OCI-LY1 (cell line): ENCODE results near the gene SEMA5A.

ENCODE experiments used
- H2AFZ ChIP-seq: fragments of 200-600 bp; sonication (generic), shearing (Covaris generic); 2 replicates; pipeline ENCODE4 v1.6.0; 2014; ENCODE audit warnings: antibody characterized with exemption, mild to moderate bottlenecking, low read length
- H3F3A ChIP-seq: fragments of 200-600 bp; sonication (generic), shearing (Covaris generic); 2 replicates; pipeline ENCODE4 v1.6.0; 2014; ENCODE audit warnings: mild to moderate bottlenecking, antibody characterized with exemption, low read length, moderate library complexity; ENCODE audit not compliant: insufficient read depth
- H3K27ac ChIP-seq: fragments of 200-600 bp; sonication (generic); 2 replicates; pipeline ENCODE4 v1.5.1; 2014; ENCODE audit warnings: low read length, mixed run types, mild to moderate bottlenecking, low read depth; ENCODE audit not compliant: poor library complexity, severe bottlenecking
- H3K27me3 ChIP-seq: fragments of 200-600 bp; sonication (generic); 2 replicates; pipeline ENCODE4 v1.6.0; 2014; ENCODE audit warnings: antibody characterized with exemption, mild to moderate bottlenecking, low read length, moderate library complexity; ENCODE audit not compliant: insufficient read depth
- H3K36me3 ChIP-seq: fragments of 200-600 bp; sonication (generic); 2 replicates; pipeline ENCODE4 v1.6.1; 2014; ENCODE audit warnings: mild to moderate bottlenecking, antibody characterized with exemption, low read length, moderate library complexity, mixed read lengths; ENCODE audit not compliant: insufficient read depth
- H3K4me1 ChIP-seq: fragments of 200-600 bp; sonication (generic); 2 replicates; pipeline ENCODE4 v1.5.1; 2014; ENCODE audit warnings: mild to moderate bottlenecking, low read length, moderate library complexity; ENCODE audit not compliant: insufficient read depth, severe bottlenecking
- H3K4me2 ChIP-seq: fragments of 200-600 bp; sonication (generic), shearing (Covaris generic); 2 replicates; pipeline ENCODE4 v1.6.1; 2014; ENCODE audit warnings: low read length
- H3K4me3 ChIP-seq: fragments of 200-600 bp; sonication (generic); 2 replicates; pipeline ENCODE4 v1.5.1; 2014; ENCODE audit warnings: low read length, low read depth, mild to moderate bottlenecking, mixed read lengths; ENCODE audit not compliant: poor library complexity, severe bottlenecking
- H3K79me2 ChIP-seq: fragments of 200-600 bp; shearing (Covaris generic); 2 replicates; pipeline ENCODE4 v1.6.1; 2016; ENCODE audit warnings: mixed run types, low read length, mixed read lengths; ENCODE audit not compliant: insufficient read depth
- H3K9ac ChIP-seq: fragments of 200-600 bp; sonication (generic), shearing (Covaris generic); 2 replicates; pipeline ENCODE4 v1.6.1; 2014; ENCODE audit warnings: mild to moderate bottlenecking, low read length, mixed read lengths
- H3K9me2 ChIP-seq: fragments of 200-600 bp; sonication (generic), shearing (Covaris generic); 2 replicates; pipeline ENCODE4 v1.6.1; 2014; ENCODE audit warnings: low read depth, mild to moderate bottlenecking, low read length, mixed read lengths
- H3K9me3 ChIP-seq: fragments of 200-600 bp; shearing (Covaris generic); 2 replicates; pipeline ENCODE4 v1.6.1; 2014; ENCODE audit warnings: low read length, mixed read lengths
- H4K20me1 ChIP-seq: fragments of 200-600 bp; sonication (generic), shearing (Covaris generic); 2 replicates; pipeline ENCODE4 v1.6.0; 2016; ENCODE audit warnings: mild to moderate bottlenecking, low read length; ENCODE audit not compliant: insufficient read depth
- CTCF ChIP-seq: fragments of 200-600 bp; sonication (generic), shearing (Covaris generic); IDR thresholded peaks from 2 replicates; pipeline ENCODE4 v1.5.1; 2017; ENCODE audit warnings: mild to moderate bottlenecking, antibody characterized with exemption, low read length, moderate library complexity, mixed read lengths
- EZH2 ChIP-seq: fragments of 200-600 bp; sonication (generic), shearing (Covaris generic); IDR thresholded peaks from 2 replicates; pipeline ENCODE4 v1.8.0; 2017; ENCODE audit warnings: borderline replicate concordance, mixed run types, mild to moderate bottlenecking, antibody characterized with exemption, low read length, moderate library complexity, mixed read lengths

SEMA5A gene

GRCh38 chr5:9122528-9122927 is 423.3 kb downstream of the SEMA5A start:
- H3K9me3 ChIP-seq, result no peaks in the 10 kb centered on the region
- H4K20me1 ChIP-seq, result no peaks in the 10 kb centered on the region
- no peaks in the 10 kb centered on the region; the same call in 1 of the 2 replicates for H3K27me3 ChIP-seq
- no peaks in the 10 kb centered on the region for H3K4me1 ChIP-seq
- no peak overlapping the region for H3K4me2 ChIP-seq
- no peaks in the 10 kb centered on the region for H3K36me3 ChIP-seq
- H3K79me2 ChIP-seq, result no peaks in the 10 kb centered on the region
- no peaks in the 10 kb centered on the region for H3F3A ChIP-seq
- TF ChIP-seq EZH2, result no peak
- no peak for TF ChIP-seq CTCF
- no peak overlapping the region for H3K27ac ChIP-seq
- H3K4me3 ChIP-seq, result no peak overlapping the region
- no peaks in the 10 kb centered on the region for H3K9me2 ChIP-seq
- H3K9ac ChIP-seq, result no peak overlapping the region
- no peak overlapping the region for H2AFZ ChIP-seq

- Histone ChIP-seq H3K27me3 (no peaks in the 10 kb centered on the region; the same call in 1 of the 2 replicates), H3K4me3 (no peak overlapping the region), H3K9ac (no peak overlapping the region), H3K36me3 (no peaks in the 10 kb centered on the region), H3K9me2 (no peaks in the 10 kb centered on the region), H4K20me1 (no peaks in the 10 kb centered on the region), H3K4me1 (no peaks in the 10 kb centered on the region), H3K9me3 (no peaks in the 10 kb centered on the region), H3K27ac (no peak overlapping the region), H3F3A (no peaks in the 10 kb centered on the region), H2AFZ (no peak overlapping the region), H3K4me2 (no peak overlapping the region), H3K79me2 (no peaks in the 10 kb centered on the region)
- TF ChIP-seq CTCF (no peak), EZH2 (no peak)
These were observed 424.3 kb downstream of the SEMA5A start for GRCh38 chr5:9121597-9121996.

- no peaks in the 10 kb centered on the region for H3K4me1 ChIP-seq
These were observed 427.0 kb downstream of the SEMA5A start for GRCh38 chr5:9118852-9119251.

More at GRCh38 chr5:9118852-9119251, 427.0 kb downstream of the SEMA5A start:
- H3K9me3 ChIP-seq, result no peaks in the 10 kb centered on the region
- no peaks in the 10 kb centered on the region for H3K79me2 ChIP-seq
- no peaks in the 10 kb centered on the region for H4K20me1 ChIP-seq
- no peaks in the 10 kb centered on the region for H3F3A ChIP-seq
- no peaks in the 10 kb centered on the region; the same call in 1 of the 2 replicates for H3K27me3 ChIP-seq
- no peaks in the 10 kb centered on the region for H3K9me2 ChIP-seq
- no peak overlapping the region for H3K4me2 ChIP-seq
- no peak overlapping the region for H3K4me3 ChIP-seq
- H3K27ac ChIP-seq, result no peak overlapping the region
- no peak overlapping the region for H3K9ac ChIP-seq
- TF ChIP-seq CTCF, result no peak
- TF ChIP-seq EZH2, result no peak
- no peak overlapping the region for H2AFZ ChIP-seq
- no peaks in the 10 kb centered on the region for H3K36me3 ChIP-seq
